CD4-positive, alpha-beta T cell treated with Interleukin-6 at 100 ng/mL for 8 hours (primary cell): ENCODE results near the gene HEXB.
"Not testable (repeated sequence)": the region's sequence is repeated elsewhere in the genome, so short reads cannot be mapped to it uniquely, and the experiment has no call there.

ENCODE experiments used
- DNase-seq: peaks from one replicate; pipeline ENCODE4 v3.0.0-alpha.2; 2020; ENCODE audit warnings: mixed read lengths, low spot score

The HEXB gene

GRCh38 chr5:74738406-74738805 lies 53.4 kb downstream of the HEXB start:
- DNase-seq: no peak

GRCh38 chr5:74748742-74749141 lies 63.7 kb downstream of the HEXB start:
- DNase-seq: not testable (repeated sequence)

GRCh38 chr5:74761241-74761640 lies 76.2 kb downstream of the HEXB start:
- no peak for DNase-seq

- no peak for DNase-seq
Observed at GRCh38 chr5:74762599-74762998, 77.6 kb downstream of the HEXB start.

GRCh38 chr5:74763504-74763903 lies 78.5 kb downstream of the HEXB start:
- DNase-seq: no peak

- no peak for DNase-seq
Observed at GRCh38 chr5:74765201-74765600, 80.2 kb downstream of the HEXB start.

GRCh38 chr5:74765929-74766328 lies 80.9 kb downstream of the HEXB start:
- DNase-seq: no peak

GRCh38 chr5:74766418-74766848 lies 81.4 kb downstream of the HEXB start:
- peak; percentile 34 for DNase-seq

GRCh38 chr5:74766849-74767578 lies 82.0 kb downstream of the HEXB start, which contains the start of the genes GFM2 and NSA2:
TSS of gene GFM2 (minus strand) at chr5:74767117. CDS start at chr5:74763742, 3,375 bp downstream.
TSS of gene NSA2 (plus strand) at chr5:74767249. CDS start at chr5:74767361, 112 bp downstream.
- peak; percentile 90 for DNase-seq

- no peak for DNase-seq
Observed at GRCh38 chr5:74767579-74767913, 82.5 kb downstream of the HEXB start.
